ENCODE results near the gene PLA2G2E. TPM values are rescaled to one million over a fixed set of nuclear protein-coding genes. Genes with fewer than 3 reads are reported as not detected.

The PLA2G2E gene
- polyA plus RNA-seq, 1 of the 3 experiments (the other 2 are of a cell fraction) = not detected

GRCh38 chr1:19971664-19972063 is 48.2 kb upstream of the PLA2G2E start:
- no peaks in the 10 kb centered on the region for H3K79me2 ChIP-seq (ENCODE audit: insufficient read depth)
- no peak overlapping the region for H3K4me3 ChIP-seq (ENCODE audit: low read depth in 2 of 2, low read length in 1 of 2)
- H3K9me3 ChIP-seq = no peaks in the 10 kb centered on the region
- H2AFZ ChIP-seq (ENCODE audit: low read depth) = no peak overlapping the region
- no peak overlapping the region for H3K4me2 ChIP-seq
- POLR2A ChIA-PET = no interaction called here
- 0 out of 4 replicates have a peak, but pooled peaks cover 0 to 2% of the 10 kb centered on the region in 2 experiments for H3K4me1 ChIP-seq (ENCODE audit: control insufficient read depth in 1 of 2, insufficient read depth in 2 of 2, low read depth in 1 of 2, low read length in 1 of 2)
- no peak for DNase-seq
- TF ChIP-seq GATA2 (CRISPR knock-in tag; IDR thresholded peaks at IDR 0.05) (no peak), TAF1 (IDR thresholded peaks at IDR 0.05; ENCODE audit: borderline replicate concordance, low read depth, low read length) (no peak), EP300 (IDR thresholded peaks at IDR 0.05; ENCODE audit: borderline replicate concordance in 1 of 2, low read depth in 1 of 2, low read length in 1 of 2) (no peak)
- no peak overlapping the region for H3K27ac ChIP-seq (ENCODE audit: low read depth in 2 of 2, low read length in 1 of 2)
- H4K20me1 ChIP-seq (ENCODE audit: insufficient read depth) = no peaks in the 10 kb centered on the region
- H3K36me3 ChIP-seq (replicated peaks in 1 of 2; ENCODE audit: control insufficient read depth in 1 of 2, insufficient read depth in 2 of 2, low read length in 1 of 2) = no peaks in the 10 kb centered on the region
- no peaks in the 10 kb centered on the region for H3K9me2 ChIP-seq
- 0% methylated on average over 1 of the region's 1 CpG for WGBS (ENCODE audit: low lambda C conversion rate)
- H3F3A ChIP-seq (replicated peaks; ENCODE audit: insufficient read depth) = no peaks in the 10 kb centered on the region
- CTCF ChIA-PET = no interaction called here
- peaks cover 4% of the 10 kb centered on the region; the same call in 1 of the 2 replicates for H3K27me3 ChIP-seq (ENCODE audit: insufficient read depth)
- H3K9ac ChIP-seq = no peak overlapping the region

- Histone ChIP-seq H3K9me2 (no peaks in the 10 kb centered on the region), H3K4me2 (no peak overlapping the region), H3K27ac (ENCODE audit: low read depth in 2 of 2, low read length in 1 of 2) (no peak overlapping the region), H3K79me2 (ENCODE audit: insufficient read depth) (no peaks in the 10 kb centered on the region), H2AFZ (ENCODE audit: low read depth) (no peak overlapping the region), H3F3A (replicated peaks; ENCODE audit: insufficient read depth) (no peaks in the 10 kb centered on the region), H3K27me3 (ENCODE audit: insufficient read depth) (peaks cover 4% of the 10 kb centered on the region; the same call in 1 of the 2 replicates), H3K9ac (no peak overlapping the region), H3K36me3 (replicated peaks in 1 of 2; ENCODE audit: control insufficient read depth in 1 of 2, insufficient read depth in 2 of 2, low read length in 1 of 2) (no peaks in the 10 kb centered on the region), H3K4me1 (ENCODE audit: control insufficient read depth in 1 of 2, insufficient read depth in 2 of 2, low read depth in 1 of 2, low read length in 1 of 2) (0 out of 4 replicates have a peak, but pooled peaks cover 0 to 2% of the 10 kb centered on the region in 2 experiments), H3K9me3 (no peaks in the 10 kb centered on the region), H4K20me1 (ENCODE audit: insufficient read depth) (no peaks in the 10 kb centered on the region), H3K4me3 (ENCODE audit: low read depth in 2 of 2, low read length in 1 of 2) (no peak overlapping the region)
- ChIA-PET CTCF (interaction anchor here (0.6 kb wide), 1 partner anchor 207 kb away, joined by 3 read pairs; no protein-coding TSS in a partner anchor), POLR2A (no interaction called here)
- no peak for TF ChIP-seq PBX3 (IDR thresholded peaks at IDR 0.05)
- TF ChIP-seq IRF3 (IDR thresholded peaks at IDR 0.05; ENCODE audit: low read depth, low read length) = no peak
- TF ChIP-seq CHD2 (IDR thresholded peaks at IDR 0.05; ENCODE audit: low read length, partially characterized antibody) = no peak
- TF ChIP-seq ELF1 (IDR thresholded peaks at IDR 0.05) = no peak
- TF ChIP-seq RFX5 (IDR thresholded peaks at IDR 0.05; ENCODE audit: low read length) = no peak
- TF ChIP-seq MEF2A (IDR thresholded peaks at IDR 0.05; ENCODE audit: borderline replicate concordance, low read depth) = no peak
- no peak for TF ChIP-seq RXRA (IDR thresholded peaks at IDR 0.05; ENCODE audit: borderline replicate concordance, low read depth)
- TF ChIP-seq JUND (IDR thresholded peaks at IDR 0.05) = no peak
- TF ChIP-seq USF2 (IDR thresholded peaks at IDR 0.05; ENCODE audit: borderline replicate concordance, low read depth, low read length) = no peak
- no peak for TF ChIP-seq TEAD4 (IDR thresholded peaks at IDR 0.05; ENCODE audit: borderline replicate concordance, insufficient read depth)
- TF ChIP-seq FOSL2 (IDR thresholded peaks at IDR 0.05; ENCODE audit: borderline replicate concordance, low read depth) = no peak
- TF ChIP-seq TAF1 (IDR thresholded peaks at IDR 0.05; ENCODE audit: borderline replicate concordance, low read depth, low read length) = no peak
- TF ChIP-seq SMC3 (IDR thresholded peaks at IDR 0.05; ENCODE audit: low read depth, low read length) = no peak
- TF ChIP-seq YY1 (IDR thresholded peaks at IDR 0.05; ENCODE audit: low read depth) = no peak
- no peak for TF ChIP-seq FOXJ3 (CRISPR knock-in tag; IDR thresholded peaks at IDR 0.05)
- no peak for TF ChIP-seq MAX (IDR thresholded peaks at IDR 0.05; ENCODE audit: low read depth)
- no peak for TF ChIP-seq EP300 (IDR thresholded peaks at IDR 0.05; ENCODE audit: borderline replicate concordance in 1 of 2, low read depth in 1 of 2, low read length in 1 of 2)
- no peak for TF ChIP-seq GABPA (IDR thresholded peaks at IDR 0.05; ENCODE audit: low read depth)
- no peak for TF ChIP-seq ZBTB33 (IDR thresholded peaks at IDR 0.05; ENCODE audit: borderline replicate concordance, low read depth)
- no peak for TF ChIP-seq USF1 (IDR thresholded peaks at IDR 0.05; ENCODE audit: borderline replicate concordance, low read depth)
- no peak for DNase-seq
- 29% methylated on average over 5 of the region's 5 CpGs for WGBS (ENCODE audit: low lambda C conversion rate)
Observed at GRCh38 chr1:19969898-19970660, 46.7 kb upstream of the PLA2G2E start.

Data from SK-N-SH (cell line).